PC-3 (cell line): ENCODE measurements around the gene HERPUD1. TPM values are rescaled to one million over a fixed set of nuclear protein-coding genes. Genes with fewer than 3 reads are reported as not detected.

Experiments
- ATAC-seq: fragments of 200-7000 bp; cut with Tn5 transposase; 2 replicates; pipeline ENCODE4 v1.9.1; 2020; ENCODE audit warnings: mild to moderate bottlenecking, moderate library complexity
- BruUV-seq: library from RNA; stranded (reverse); fragments of 400-500 nt; replicated peaks from 2 replicates; lab custom pipeline; 2021; lab: Mats Ljungman, UMichigan
- CTCF ChIA-PET: fragments of 300-600 bp; sonication (Branson Sonifier 250); formaldehyde crosslinking; loops from one replicate; lab custom pipeline; 2022; ENCODE audit warnings: antibody characterized with exemption; lab: Charles Lee
- POLR2A ChIA-PET: fragments of 300-600 bp; sonication (Branson Sonifier 250); formaldehyde crosslinking; loops from one replicate; lab custom pipeline; 2022; ENCODE audit warnings: antibody characterized with exemption; ENCODE audit not compliant: unreplicated experiment; lab: Charles Lee
- DNase-seq: peaks from one replicate; pipeline ENCODE4 v3.0.0-alpha.2; 2015
- H2AFZ ChIP-seq: fragments of 300-600 bp; sonication (generic); 2 replicates; pipeline ENCODE4 v1.6.0; 2016; ENCODE audit warnings: antibody characterized with exemption, low read length
- H3F3A ChIP-seq: fragments of 300-600 bp; sonication (generic); one replicate; pipeline ENCODE4 v1.6.0; 2017; ENCODE audit warnings: antibody characterized with exemption, low read length, control low read depth, mild to moderate bottlenecking; ENCODE audit not compliant: unreplicated experiment
- H3K27ac ChIP-seq: fragments of 300-600 bp; sonication (generic); 2 replicates; pipeline ENCODE4 v1.5.1; 2016; ENCODE audit warnings: mild to moderate bottlenecking, low read length
- H3K27me3 ChIP-seq: fragments of 300-600 bp; sonication (generic); 2 replicates; pipeline ENCODE4 v1.6.1; 2016; ENCODE audit warnings: low read length, mixed read lengths
- H3K36me3 ChIP-seq: fragments of 300-600 bp; sonication (generic); 2 replicates; pipeline ENCODE4 v1.6.1; 2016; ENCODE audit warnings: low read depth, mixed run types, low read length, mixed read lengths
- H3K4me1 ChIP-seq: fragments of 300-600 bp; sonication (generic); 2 replicates; pipeline ENCODE4 v1.5.1; 2016; ENCODE audit warnings: low read length; ENCODE audit not compliant: insufficient read depth
- H3K4me2 ChIP-seq: fragments of 300-600 bp; sonication (generic); 2 replicates; pipeline ENCODE4 v1.6.0; 2016; ENCODE audit warnings: low read length
- H3K4me3 ChIP-seq: fragments of 300-600 bp; sonication (generic); 2 replicates; pipeline ENCODE4 v1.5.1; 2016; ENCODE audit warnings: mild to moderate bottlenecking, low read length, mixed read lengths
- H3K79me2 ChIP-seq: fragments of 300-600 bp; sonication (generic); 2 replicates; pipeline ENCODE4 v1.6.1; 2017; ENCODE audit warnings: low read length, mixed read lengths
- H3K9ac ChIP-seq: fragments of 300-600 bp; sonication (generic); 2 replicates; pipeline ENCODE4 v1.6.0; 2016; ENCODE audit warnings: mild to moderate bottlenecking, low read length
- H3K9me2 ChIP-seq: fragments of 300-600 bp; sonication (generic); replicated peaks from 2 replicates; pipeline ENCODE4 v1.6.1; 2016; ENCODE audit warnings: mixed run types, low read length, mixed read lengths
- H3K9me3 ChIP-seq: fragments of 300-600 bp; sonication (generic); 2 replicates; pipeline ENCODE4 v1.6.1; 2016; ENCODE audit warnings: low read length, mixed read lengths
- H4K20me1 ChIP-seq: fragments of 300-600 bp; sonication (generic); 2 replicates; pipeline ENCODE4 v1.6.1; 2016; ENCODE audit warnings: low read length, mixed read lengths
- CTCF ChIP-seq: fragments of 300-600 bp; sonication (generic); conservative IDR thresholded peaks from 2 replicates; pipeline ENCODE4 v1.5.1; 2017; ENCODE audit warnings: antibody characterized with exemption, low read depth, mild to moderate bottlenecking, low read length
- EZH2 ChIP-seq: fragments of 300-600 bp; sonication (generic); IDR thresholded peaks from one replicate; pipeline ENCODE4 v1.6.1; 2017; ENCODE audit warnings: antibody characterized with exemption, mild to moderate bottlenecking, low read length; ENCODE audit not compliant: unreplicated experiment
- EZH2phosphoT487 ChIP-seq: fragments of 300-600 bp; sonication (generic); IDR thresholded peaks from 2 replicates; pipeline ENCODE4 v1.6.1; 2018; ENCODE audit warnings: mild to moderate bottlenecking, antibody characterized with exemption, low read length, borderline replicate concordance
- intact Hi-C: fragments of 100-400 bp; cut with micrococcal nuclease; formaldehyde crosslinking; loops from 2 replicates; pipeline ENCODE4 v1.9.0; 2023
- total RNA-seq: library from RNA; depleted of rRNA; stranded (reverse); fragments of >200 nt; gene quantifications from 2 replicates; pipeline ENCODE4 v1.2.3, GENCODE V29; 2014

The HERPUD1 gene
- total RNA-seq, 1 experiment from 2014 or later = 54.9 TPM

- intact Hi-C loops = no loop called here
- no peaks in the 10 kb centered on the region for H3K36me3 ChIP-seq
- TF ChIP-seq CTCF (no peak), EZH2phosphoT487 (no peak), EZH2 (no peak)
- H3K9ac ChIP-seq = no peak overlapping the region
- ChIA-PET POLR2A (no interaction called here), CTCF (no interaction called here)
- DNase-seq (no peak), ATAC-seq (no peak)
- H3K27ac ChIP-seq = no peak overlapping the region
- no peaks in the 10 kb centered on the region for H3F3A ChIP-seq
- no TSS peak for BruUV-seq
- no peaks in the 10 kb centered on the region for H3K79me2 ChIP-seq
- H2AFZ ChIP-seq = no peak overlapping the region
- H3K4me3 ChIP-seq = no peak overlapping the region
- H3K9me2 ChIP-seq = no peaks in the 10 kb centered on the region
- H3K4me2 ChIP-seq = no peak overlapping the region
- H3K9me3 ChIP-seq = no peaks in the 10 kb centered on the region
- H4K20me1 ChIP-seq = no peaks in the 10 kb centered on the region
- H3K27me3 ChIP-seq = no peaks in the 10 kb centered on the region
- H3K4me1 ChIP-seq = no peaks in the 10 kb centered on the region
These were observed 46.0 kb downstream of the HERPUD1 start for GRCh38 chr16:56977823-56978430.

- H3K4me2 ChIP-seq = no peak overlapping the region
- CTCF ChIA-PET = no interaction called here
- ATAC-seq (no peak), DNase-seq (no peak)
- no peaks in the 10 kb centered on the region for H4K20me1 ChIP-seq
- no TSS peak for BruUV-seq
- no peak overlapping the region for H3K4me3 ChIP-seq
- H3K9me2 ChIP-seq = no peaks in the 10 kb centered on the region
- H3K27me3 ChIP-seq = no peaks in the 10 kb centered on the region
- no peaks in the 10 kb centered on the region for H3F3A ChIP-seq
- no peaks in the 10 kb centered on the region for H3K36me3 ChIP-seq
- H2AFZ ChIP-seq = no peak overlapping the region
- H3K4me1 ChIP-seq = peaks cover 2% of the 10 kb centered on the region; the same call in 1 of the 2 replicates
- POLR2A ChIA-PET = no interaction called here
- no peaks in the 10 kb centered on the region for H3K79me2 ChIP-seq
- H3K9ac ChIP-seq = no peak overlapping the region
- intact Hi-C loops = no loop called here
- H3K9me3 ChIP-seq = no peaks in the 10 kb centered on the region
- no peak overlapping the region for H3K27ac ChIP-seq
- no peak for TF ChIP-seq EZH2phosphoT487
- TF ChIP-seq CTCF = no peak
- no peak for TF ChIP-seq EZH2
These were observed 48.2 kb downstream of the HERPUD1 start for GRCh38 chr16:56980201-56980535.
